ENCODE results near the gene LAMP1.

DNA sequence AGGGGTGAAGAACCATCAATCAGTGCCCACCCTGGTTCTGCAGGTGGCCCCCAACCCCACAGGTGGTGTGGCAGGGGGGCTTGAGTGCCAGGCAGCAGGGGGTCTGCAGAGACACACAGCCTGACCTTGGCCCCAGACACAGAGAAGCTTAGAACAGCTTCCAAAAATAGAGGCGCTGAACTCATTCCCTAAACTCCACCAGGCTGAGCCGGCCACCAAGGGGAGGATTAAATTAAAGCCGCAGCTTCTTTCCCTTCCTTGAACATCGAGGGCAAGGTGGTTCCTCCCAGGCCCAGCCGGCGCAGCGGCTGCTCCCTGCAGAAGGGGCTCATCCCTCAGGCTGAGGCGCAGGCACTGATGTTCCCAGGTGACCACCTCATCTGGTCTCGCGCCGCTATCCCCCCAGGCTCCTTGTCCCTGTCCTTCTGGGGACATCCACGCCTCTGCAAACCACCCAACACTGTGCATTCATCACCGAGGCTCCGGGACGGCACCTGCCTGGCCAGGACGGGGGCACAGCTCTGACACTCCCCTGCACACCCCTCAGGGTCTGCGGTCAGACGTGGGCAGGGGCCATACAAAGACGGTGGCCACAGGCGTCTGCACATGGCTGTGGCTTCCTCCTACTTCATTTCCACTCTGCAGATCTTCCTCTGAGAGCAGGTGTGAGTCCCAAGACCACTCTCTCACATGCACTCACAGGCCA, 30.9 kb downstream of the LAMP1 start:
- TF ChIP-seq RAD21 (IDR thresholded peaks at IDR 0.05; ENCODE audit: low read length), result no peak
- TF ChIP-seq, protein P1, sequence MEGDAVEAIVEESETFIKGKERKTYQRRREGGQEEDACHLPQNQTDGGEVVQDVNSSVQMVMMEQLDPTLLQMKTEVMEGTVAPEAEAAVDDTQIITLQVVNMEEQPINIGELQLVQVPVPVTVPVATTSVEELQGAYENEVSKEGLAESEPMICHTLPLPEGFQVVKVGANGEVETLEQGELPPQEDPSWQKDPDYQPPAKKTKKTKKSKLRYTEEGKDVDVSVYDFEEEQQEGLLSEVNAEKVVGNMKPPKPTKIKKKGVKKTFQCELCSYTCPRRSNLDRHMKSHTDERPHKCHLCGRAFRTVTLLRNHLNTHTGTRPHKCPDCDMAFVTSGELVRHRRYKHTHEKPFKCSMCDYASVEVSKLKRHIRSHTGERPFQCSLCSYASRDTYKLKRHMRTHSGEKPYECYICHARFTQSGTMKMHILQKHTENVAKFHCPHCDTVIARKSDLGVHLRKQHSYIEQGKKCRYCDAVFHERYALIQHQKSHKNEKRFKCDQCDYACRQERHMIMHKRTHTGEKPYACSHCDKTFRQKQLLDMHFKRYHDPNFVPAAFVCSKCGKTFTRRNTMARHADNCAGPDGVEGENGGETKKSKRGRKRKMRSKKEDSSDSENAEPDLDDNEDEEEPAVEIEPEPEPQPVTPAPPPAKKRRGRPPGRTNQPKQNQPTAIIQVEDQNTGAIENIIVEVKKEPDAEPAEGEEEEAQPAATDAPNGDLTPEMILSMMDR (IDR thresholded peaks at IDR 0.05), result no peak
- TF ChIP-seq SMC3 (IDR thresholded peaks at IDR 0.05; ENCODE audit: low read depth, low read length), result no peak
- TF ChIP-seq, protein P2, sequence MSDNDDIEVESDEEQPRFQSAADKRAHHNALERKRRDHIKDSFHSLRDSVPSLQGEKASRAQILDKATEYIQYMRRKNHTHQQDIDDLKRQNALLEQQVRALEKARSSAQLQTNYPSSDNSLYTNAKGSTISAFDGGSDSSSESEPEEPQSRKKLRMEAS (IDR thresholded peaks at IDR 0.05; ENCODE audit: low read depth), result no peak
- no peak for TF ChIP-seq MEF2A (IDR thresholded peaks at IDR 0.05; ENCODE audit: borderline replicate concordance, low read depth)
- no peak for TF ChIP-seq YY1 (IDR thresholded peaks at IDR 0.05; ENCODE audit: low read depth)
- TF ChIP-seq POLR2AphosphoS5 (IDR thresholded peaks at IDR 0.05; ENCODE audit: low read depth, low read length), result peak; percentile 10; the same call in 1 of the 2 replicates
- no peak for TF ChIP-seq SIN3A (IDR thresholded peaks at IDR 0.05; ENCODE audit: borderline replicate concordance, low read depth, low read length)
- TF ChIP-seq EP300 (IDR thresholded peaks at IDR 0.05; ENCODE audit: borderline replicate concordance in 1 of 2, low read depth in 1 of 2, low read length in 1 of 2), result no peak
- TF ChIP-seq NRF1 (IDR thresholded peaks at IDR 0.05; ENCODE audit: low read depth, low read length), result no peak
- no peak for TF ChIP-seq FOSL2 (IDR thresholded peaks at IDR 0.05; ENCODE audit: borderline replicate concordance, low read depth)
- TF ChIP-seq MXI1 (IDR thresholded peaks at IDR 0.05; ENCODE audit: low read depth, low read length), result no peak
